IMR-90 (cell line): ENCODE data around the gene TCF4. TPM values are rescaled to one million over a fixed set of nuclear protein-coding genes. Genes with fewer than 3 reads are reported as not detected.

Experiments used
- ATAC-seq: fragments of 200-7000 bp; cut with Tn5 transposase; 2 replicates; pipeline ENCODE4 v1.9.1; 2020; ENCODE audit warnings: low read depth, mild to moderate bottlenecking, moderate library complexity
- BruUV-seq: library from RNA; stranded (reverse); fragments of 400-500 nt; replicated peaks from 2 replicates; lab custom pipeline; 2021; lab: Mats Ljungman, UMichigan
- CTCF ChIA-PET: fragments of 300-600 bp; formaldehyde crosslinking; extraction: SDS; loops from one replicate; lab custom pipeline; 2021; ENCODE audit warnings: antibody characterized with exemption; lab: Yijun Ruan, JAX
- POLR2A ChIA-PET: fragments of 300-600 bp; sonication (Branson Sonifier 250); formaldehyde crosslinking; loops from one replicate; lab custom pipeline; 2022; ENCODE audit warnings: antibody characterized with exemption; ENCODE audit not compliant: unreplicated experiment; lab: Charles Lee
- DNase-seq: peaks from one replicate; pipeline ENCODE4 v3.0.0; 2013
- H2AFZ ChIP-seq: replicated peaks from 2 replicates; pipeline ENCODE3; 2013; ENCODE audit warnings: low read length, mild to moderate bottlenecking; ENCODE audit not compliant: poor library complexity
- H2AK5ac ChIP-seq: 2 replicates; pipeline ENCODE4 v1.6.1; 2013; ENCODE audit warnings: low read depth, low read length, inconsistent platforms
- H2AK9ac ChIP-seq: replicated peaks from 2 replicates; pipeline ENCODE3; 2013; ENCODE audit warnings: mild to moderate bottlenecking, low read depth, low read length, moderate library complexity; ENCODE audit not compliant: poor library complexity
- H2BK120ac ChIP-seq: 2 replicates; pipeline ENCODE4 v1.6.1; 2013; ENCODE audit warnings: low read depth, low read length, inconsistent platforms
- H2BK15ac ChIP-seq: 3 replicates; pipeline ENCODE4 v1.6.1; 2013; ENCODE audit warnings: low read depth, low read length, inconsistent platforms
- H2BK20ac ChIP-seq: 2 replicates; pipeline ENCODE4 v1.6.1; 2013; ENCODE audit warnings: low read depth, mild to moderate bottlenecking, inconsistent platforms, low read length, moderate library complexity
- H2BK5ac ChIP-seq: 2 replicates; pipeline ENCODE4 v1.6.1; 2013; ENCODE audit warnings: mild to moderate bottlenecking, low read depth, low read length, inconsistent platforms; ENCODE audit not compliant: poor library complexity, severe bottlenecking
- H3K14ac ChIP-seq: replicated peaks from 2 replicates; pipeline ENCODE4 v1.6.1; 2013; ENCODE audit warnings: low read depth, low read length, inconsistent platforms
- H3K18ac ChIP-seq: 2 replicates; pipeline ENCODE4 v1.6.1; 2013; ENCODE audit warnings: low read depth, low read length, control low read depth
- H3K23ac ChIP-seq: 2 replicates; pipeline ENCODE4 v1.6.1; 2013; ENCODE audit warnings: low read depth, low read length, inconsistent platforms
- H3K27ac ChIP-seq: 2 replicates; pipeline ENCODE4 v1.5.1; 2013; ENCODE audit warnings: mild to moderate bottlenecking, control low read depth, low read length; ENCODE audit not compliant: insufficient read depth
- H3K27me3 ChIP-seq: 2 replicates; pipeline ENCODE4 v1.6.1; 2013; ENCODE audit warnings: low read length; ENCODE audit not compliant: control insufficient read depth, insufficient read depth
- H3K36me3 ChIP-seq: 2 replicates; pipeline ENCODE4 v1.6.1; 2013; ENCODE audit warnings: low read length, mixed read lengths; ENCODE audit not compliant: control insufficient read depth, insufficient read depth
- H3K4ac ChIP-seq: 2 replicates; pipeline ENCODE4 v1.6.1; 2013; ENCODE audit warnings: low read depth, low read length, inconsistent platforms
- H3K4me1 ChIP-seq: 2 replicates; pipeline ENCODE4 v1.6.1; 2013; ENCODE audit warnings: low read length, mixed read lengths; ENCODE audit not compliant: control insufficient read depth, insufficient read depth
- H3K4me2 ChIP-seq: 2 replicates; pipeline ENCODE4 v1.6.1; 2013; ENCODE audit warnings: low read depth, mild to moderate bottlenecking, control low read depth, low read length, moderate library complexity
- H3K4me3 ChIP-seq: 2 replicates; pipeline ENCODE4 v1.5.1; 2013; ENCODE audit warnings: low read depth, mild to moderate bottlenecking, control low read depth, low read length, moderate library complexity; ENCODE audit not compliant: insufficient read depth
- H3K56ac ChIP-seq: 2 replicates; pipeline ENCODE4 v1.6.1; 2013; ENCODE audit warnings: low read length, inconsistent platforms; ENCODE audit not compliant: insufficient read depth; ENCODE audit errors: extremely low read depth
- H3K79me1 ChIP-seq, 2 experiments: 2 replicates each; pipeline ENCODE4 v1.6.1; 2013; ENCODE audit warnings: low read length in 2 of 2, inconsistent platforms in 1 of 2, low read depth in 1 of 2
- H3K9ac ChIP-seq: 2 replicates; pipeline ENCODE4 v1.6.1; 2013; ENCODE audit warnings: low read depth, low read length, control low read depth
- H3K9me1 ChIP-seq: 2 replicates; pipeline ENCODE4 v1.6.1; 2013; ENCODE audit warnings: low read length, inconsistent platforms; ENCODE audit not compliant: insufficient read depth
- H3K9me3 ChIP-seq: 2 replicates; pipeline ENCODE4 v1.6.1; 2013; ENCODE audit warnings: low read length; ENCODE audit not compliant: control insufficient read depth, insufficient read depth
- H4K20me1 ChIP-seq: 2 replicates; pipeline ENCODE4 v1.6.1; 2013; ENCODE audit warnings: low read length, inconsistent platforms; ENCODE audit not compliant: insufficient read depth
- H4K5ac ChIP-seq: 2 replicates; pipeline ENCODE4 v1.6.1; 2013; ENCODE audit warnings: mild to moderate bottlenecking, low read depth, low read length, control low read depth
- H4K8ac ChIP-seq, 2 experiments: 2 replicates each; pipeline ENCODE4 v1.6.1; 2013; ENCODE audit warnings: low read depth in 2 of 2, low read length in 2 of 2, control low read depth in 1 of 2, inconsistent platforms in 1 of 2
- H4K91ac ChIP-seq: 2 replicates; pipeline ENCODE4 v1.6.1; 2013; ENCODE audit warnings: low read depth, low read length, inconsistent platforms; ENCODE audit not compliant: insufficient read depth
- CHD1 ChIP-seq: IDR thresholded peaks from 2 replicates; pipeline ENCODE4 v1.6.1; 2012; ENCODE audit warnings: low read depth, low read length, improper control_type of control experiment
- CTCF ChIP-seq: conservative IDR thresholded peaks from 2 replicates; pipeline ENCODE4 v1.5.1; 2012; ENCODE audit warnings: mild to moderate bottlenecking, low read depth, low read length, improper control_type of control experiment
- ELK1 ChIP-seq: fragments of 150-350 bp; IDR thresholded peaks from 2 replicates; pipeline ENCODE4 v1.6.1; 2016; ENCODE audit warnings: low read depth, mild to moderate bottlenecking, low read length, moderate library complexity, borderline replicate concordance
- MAFK ChIP-seq: IDR thresholded peaks from 2 replicates; pipeline ENCODE4 v1.6.1; 2012; ENCODE audit warnings: low read depth, low read length, improper control_type of control experiment
- MAZ ChIP-seq: IDR thresholded peaks from 2 replicates; pipeline ENCODE4 v1.6.1; 2012; ENCODE audit warnings: low read depth, mild to moderate bottlenecking, low read length, improper control_type of control experiment, moderate library complexity, borderline replicate concordance
- MXI1 ChIP-seq: IDR thresholded peaks from 2 replicates; pipeline ENCODE4 v1.6.1; 2012; ENCODE audit warnings: low read depth, mild to moderate bottlenecking, low read length, moderate library complexity, borderline replicate concordance
- NFE2L2 ChIP-seq: fragments of 150-350 bp; IDR thresholded peaks from 2 replicates; pipeline ENCODE4 v1.6.1; 2016; ENCODE audit warnings: low read depth, mild to moderate bottlenecking, low read length
- POLR2A ChIP-seq: IDR thresholded peaks from 2 replicates; pipeline ENCODE4 v1.6.1; 2012; ENCODE audit warnings: mild to moderate bottlenecking, low read depth, low read length
- RAD21 ChIP-seq: IDR thresholded peaks from 2 replicates; pipeline ENCODE4 v1.6.1; 2012; ENCODE audit warnings: low read length, improper control_type of control experiment
- RCOR1 ChIP-seq: IDR thresholded peaks from 2 replicates; pipeline ENCODE4 v1.6.1; 2012; ENCODE audit warnings: mild to moderate bottlenecking, low read length, improper control_type of control experiment; ENCODE audit not compliant: insufficient replicate concordance
- RFX5 ChIP-seq: IDR thresholded peaks from 2 replicates; pipeline ENCODE4 v1.8.0; 2012; ENCODE audit warnings: low read depth, mild to moderate bottlenecking, low read length, moderate library complexity
- SMC3 ChIP-seq: fragments of 150-350 bp; IDR thresholded peaks from 2 replicates; pipeline ENCODE4 v1.6.1; 2016; ENCODE audit warnings: low read depth, mild to moderate bottlenecking, antibody characterized with exemption, low read length, moderate library complexity
- dilution Hi-C: fragments of 300-500 bp; cut with HindIII; formaldehyde crosslinking; loops from one replicate; pipeline ENCODE4 v1.14.3; 2018; ENCODE audit warnings: low sequenced_read_pairs; ENCODE audit not compliant: unreplicated experiment
- in situ Hi-C: fragments of 300-500 bp; cut with MboI; formaldehyde crosslinking; loops from 3 replicates; pipeline ENCODE4 v1.14.3; 2019; ENCODE audit warnings: low sequenced_read_pairs, inconsistent platforms, mixed read lengths
- intact Hi-C: fragments of 100-400 bp; cut with micrococcal nuclease; formaldehyde crosslinking; loops from 2 replicates; pipeline ENCODE4 v1.10.0; 2022
- polyA plus RNA-seq, 3 experiments: library from polyadenylated mRNA; depleted of rRNA; stranded (reverse); fragments of >200 nt; gene quantifications; 2 replicates each; pipeline ENCODE4 v1.2.3, GENCODE V29; 2012; ENCODE audit warnings: low replicate concordance in 1 of 3
- total RNA-seq: library from RNA; depleted of rRNA; stranded (reverse); fragments of >200 nt; gene quantifications from 2 replicates; pipeline ENCODE4 v1.2.3, GENCODE V29; 2012
- TF ChIP-seq, protein P1 (sequence below): fragments of 150-350 bp; IDR thresholded peaks from 2 replicates; pipeline ENCODE4 v1.6.1; 2017; ENCODE audit warnings: mild to moderate bottlenecking, antibody characterized with exemption, low read length, low read depth

The TCF4 gene
- total and polyA plus RNA-seq, 2 of the 4 experiments (the other 2 are of a cell fraction), result 30.0 to 87.1 TPM

GRCh38 chr18:55195863-55196262, 392.1 kb downstream of the TCF4 start:
- Histone ChIP-seq H2BK15ac (no peak overlapping the region), H2AK5ac (no peak overlapping the region), H3K4me3 (no peak overlapping the region), H3K27ac (no peak overlapping the region), H2AK9ac (no peak overlapping the region), H3K14ac (no peak overlapping the region), H2AFZ (no peak overlapping the region), H3K4ac (no peak overlapping the region), H3K9ac (no peak overlapping the region), H3K23ac (no peak overlapping the region), H2BK5ac (no peak overlapping the region), H3K9me3 (no peaks in the 10 kb centered on the region), H4K8ac (no peak overlapping the region), H3K79me1 (no peaks in the 10 kb centered on the region), H3K56ac (no peak overlapping the region), H3K36me3 (no peaks in the 10 kb centered on the region), H3K4me2 (no peak overlapping the region), H2BK20ac (no peak overlapping the region), H3K4me1 (no peaks in the 10 kb centered on the region), H4K5ac (no peak overlapping the region), H4K20me1 (no peaks in the 10 kb centered on the region), H3K18ac (no peak overlapping the region), H3K9me1 (no peaks in the 10 kb centered on the region), H2BK120ac (no peak overlapping the region), H4K91ac (no peak overlapping the region), H3K27me3 (peaks cover 10% of the 10 kb centered on the region)
- TF ChIP-seq RFX5 (no peak), MAZ (no peak), CHD1 (no peak), MXI1 (no peak), NFE2L2 (no peak), SMC3 (no peak), POLR2A (no peak), RAD21 (no peak), ELK1 (no peak), CTCF (no peak), RCOR1 (no peak), MAFK (no peak)
- TF ChIP-seq, protein P1, sequence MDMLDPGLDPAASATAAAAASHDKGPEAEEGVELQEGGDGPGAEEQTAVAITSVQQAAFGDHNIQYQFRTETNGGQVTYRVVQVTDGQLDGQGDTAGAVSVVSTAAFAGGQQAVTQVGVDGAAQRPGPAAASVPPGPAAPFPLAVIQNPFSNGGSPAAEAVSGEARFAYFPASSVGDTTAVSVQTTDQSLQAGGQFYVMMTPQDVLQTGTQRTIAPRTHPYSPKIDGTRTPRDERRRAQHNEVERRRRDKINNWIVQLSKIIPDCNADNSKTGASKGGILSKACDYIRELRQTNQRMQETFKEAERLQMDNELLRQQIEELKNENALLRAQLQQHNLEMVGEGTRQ, result no peak
- ATAC-seq (no peak), DNase-seq (no peak)
- dilution Hi-C loops (no loop called here), intact Hi-C loops (no loop called here), in situ Hi-C loops (no loop called here)
- ChIA-PET CTCF (no interaction called here), POLR2A (no interaction called here)
- BruUV-seq, result no TSS peak
